NCI-H524 treated with DMSO at 0.1 percent for 48 hours (cell line): ENCODE measurements around the gene TBC1D23.
A peak's percentile ranks its signal among the peaks of the same experiment; 100 is the strongest.
"Not testable (repeated sequence)": the region's sequence is repeated elsewhere in the genome, so short reads cannot be mapped to it uniquely, and the experiment has no call there.

Experiments
- DNase-seq: peaks from one replicate; lab custom pipeline; 2025; lab: John Stamatoyannopoulos, UW

TBC1D23 gene

DNA sequence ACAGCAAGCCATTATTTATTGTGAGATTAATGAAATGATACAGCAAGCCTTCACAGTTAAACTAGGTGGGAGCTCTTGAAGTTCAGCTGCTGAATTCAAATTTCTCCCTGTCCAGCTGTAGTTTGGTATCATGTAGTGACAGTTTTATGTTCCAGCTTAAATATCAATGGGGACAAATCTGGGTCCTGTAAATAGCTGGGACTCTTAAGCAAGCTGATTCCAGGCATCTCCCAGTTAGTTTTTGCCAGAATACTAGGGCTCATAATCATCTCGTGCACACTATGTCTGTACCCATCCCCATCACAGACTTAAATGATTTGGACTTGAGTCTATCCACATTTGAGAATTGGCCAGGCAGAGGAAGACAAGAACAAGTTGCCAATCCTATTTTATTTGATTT lies 45.9 kb downstream of the TBC1D23 start:
- no peak for DNase-seq

DNA sequence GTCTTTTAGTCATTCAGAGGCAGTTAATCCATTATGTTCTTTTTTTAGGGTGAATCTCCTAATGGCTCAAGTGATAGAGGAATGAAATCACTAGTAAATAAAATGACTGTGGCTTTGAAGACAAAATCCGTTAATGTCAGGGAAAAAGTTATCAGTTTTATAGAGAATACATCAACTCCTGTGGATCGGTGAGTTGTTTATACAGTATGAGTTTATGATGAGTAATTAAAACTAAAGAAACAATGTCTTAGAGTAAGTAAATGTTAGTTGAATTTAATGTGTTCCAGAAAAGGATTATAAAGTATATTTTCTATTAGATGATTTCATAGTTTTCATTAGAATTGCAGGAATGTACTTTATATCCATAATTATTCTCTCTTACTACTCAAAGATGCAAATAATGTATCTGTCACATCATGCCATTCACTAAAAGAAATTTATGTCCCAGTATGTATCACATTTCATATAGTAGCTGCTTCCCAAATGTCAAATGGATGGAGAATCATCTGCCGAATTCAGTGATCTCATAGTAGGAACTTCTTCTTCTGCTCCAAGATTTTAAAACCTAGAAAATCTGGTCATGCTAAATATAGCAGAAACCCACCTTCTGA lies 49.7 kb downstream of the TBC1D23 start:
- DNase-seq, result no peak

DNA sequence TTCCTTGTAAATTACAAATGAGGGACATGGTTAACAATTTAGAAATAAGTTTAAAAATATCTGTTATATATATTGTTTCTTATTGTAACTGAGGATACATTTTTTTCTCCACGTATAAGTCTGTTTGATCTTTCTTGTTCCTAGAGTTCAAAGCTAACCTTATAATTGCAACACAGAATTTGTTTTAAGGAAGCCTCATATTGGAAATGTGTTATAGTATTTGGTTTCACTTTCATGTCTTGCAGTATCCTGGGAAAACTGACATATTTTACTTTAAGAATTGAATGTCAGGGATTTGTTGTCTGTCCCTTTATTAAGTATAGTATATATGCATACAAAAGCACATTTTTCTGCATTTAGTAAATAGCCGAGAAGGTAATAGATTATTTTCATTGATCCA lies 50.2 kb downstream of the TBC1D23 start:
- no peak for DNase-seq

- peak; percentile 37 for DNase-seq
Measured at GRCh38 chr3:100316641-100317069, 55.9 kb downstream of the TBC1D23 start.

DNA sequence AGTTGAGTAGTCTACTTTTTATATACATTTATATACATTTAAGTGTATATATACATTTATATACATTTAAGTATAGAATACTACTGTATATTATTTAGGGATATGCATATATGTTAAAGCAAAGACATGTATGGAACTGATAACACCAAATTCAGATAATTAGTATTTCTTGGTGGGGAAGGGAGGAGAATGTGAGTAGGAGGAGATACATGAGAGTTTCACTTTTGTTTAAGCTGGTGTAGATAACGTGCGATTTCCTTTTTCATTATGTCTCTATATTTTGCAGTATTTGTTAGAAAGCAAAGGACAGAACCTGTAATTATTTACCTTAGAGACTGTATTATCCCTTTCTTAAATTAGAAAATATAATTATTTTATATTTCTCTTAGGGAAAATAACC lies 57.1 kb downstream of the TBC1D23 start:
- no peak for DNase-seq

GRCh38 chr3:100319951-100320350 lies 59.2 kb downstream of the TBC1D23 start:
- DNase-seq, result no peak

GRCh38 chr3:100324044-100324443 lies 63.3 kb downstream of the TBC1D23 start:
- DNase-seq, result no peak

GRCh38 chr3:100325827-100326226 lies 65.0 kb downstream of the TBC1D23 start:
- DNase-seq, result no peak

GRCh38 chr3:100327377-100327776 lies 66.6 kb downstream of the TBC1D23 start:
- DNase-seq, result not testable (repeated sequence)

DNA sequence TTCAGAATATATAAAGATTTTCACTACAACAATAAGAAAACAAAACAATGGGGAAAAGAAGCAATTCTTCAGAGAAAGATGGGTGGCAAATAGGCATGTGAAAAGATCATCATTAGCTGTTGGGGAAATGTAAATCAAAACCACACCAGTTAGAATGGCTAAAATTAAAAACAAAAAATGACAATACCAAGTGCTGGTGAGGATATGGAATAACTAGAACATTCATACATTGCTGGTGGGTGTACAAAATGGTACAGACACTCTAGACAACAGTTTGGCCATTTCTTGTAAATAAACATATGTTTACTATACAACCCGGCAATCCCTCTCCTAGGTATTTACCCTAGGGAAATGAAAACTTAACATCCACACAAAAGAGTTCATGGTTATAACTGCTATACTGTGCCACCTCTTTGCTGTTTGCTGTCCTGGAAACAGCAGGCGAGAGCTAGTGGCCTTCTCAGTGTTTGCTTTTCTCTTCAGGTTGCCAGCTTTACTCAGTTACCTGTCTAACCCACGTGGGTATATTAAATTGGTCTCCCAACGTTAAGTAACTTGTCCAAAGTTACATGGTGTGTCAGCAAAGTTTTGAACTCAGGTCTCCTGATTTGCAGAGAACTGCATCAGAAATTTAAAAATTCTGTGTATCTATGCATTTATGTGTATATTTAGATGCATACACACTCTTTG lies 69.2 kb downstream of the TBC1D23 start:
- DNase-seq, result no peak

DNA sequence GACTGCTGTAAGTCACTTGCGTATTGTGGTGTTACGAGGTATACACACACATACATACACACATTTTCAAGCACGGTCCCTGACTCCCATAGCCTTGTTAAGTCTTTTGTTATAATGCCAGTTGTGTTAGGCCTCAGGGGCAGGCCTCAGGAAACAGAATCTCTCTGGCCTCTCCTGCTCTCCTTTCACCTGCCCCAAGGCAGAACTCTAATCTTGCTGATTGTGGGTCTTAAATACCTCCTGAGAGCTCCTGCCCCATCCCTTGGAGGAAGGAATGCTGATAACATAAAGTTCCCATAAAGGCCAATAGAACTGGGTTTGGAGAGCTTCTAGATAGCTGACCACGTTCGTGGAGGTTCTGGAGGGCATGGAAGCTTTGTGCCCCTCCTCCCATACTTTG lies 69.9 kb downstream of the TBC1D23 start:
- DNase-seq, result no peak

DNA sequence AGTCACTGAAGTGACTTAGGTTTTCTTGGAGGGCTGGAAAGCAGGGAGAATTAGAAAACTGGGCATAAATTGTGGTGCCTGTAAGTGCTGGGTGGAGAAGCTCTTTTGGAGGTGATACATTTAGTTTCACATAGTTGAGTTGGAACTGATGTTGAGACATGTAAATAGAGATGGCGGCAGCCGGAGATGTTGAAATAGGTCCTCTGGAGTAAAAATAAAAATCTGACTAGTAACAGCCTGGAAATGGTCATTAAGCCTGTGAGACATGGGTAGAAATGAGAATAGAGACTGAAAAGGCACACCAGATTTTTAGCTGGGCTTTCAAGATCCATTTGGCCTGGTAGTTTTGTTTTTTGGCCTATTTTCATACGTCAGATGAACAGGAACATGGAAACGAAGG lies 70.9 kb downstream of the TBC1D23 start:
- DNase-seq, result no peak

DNA sequence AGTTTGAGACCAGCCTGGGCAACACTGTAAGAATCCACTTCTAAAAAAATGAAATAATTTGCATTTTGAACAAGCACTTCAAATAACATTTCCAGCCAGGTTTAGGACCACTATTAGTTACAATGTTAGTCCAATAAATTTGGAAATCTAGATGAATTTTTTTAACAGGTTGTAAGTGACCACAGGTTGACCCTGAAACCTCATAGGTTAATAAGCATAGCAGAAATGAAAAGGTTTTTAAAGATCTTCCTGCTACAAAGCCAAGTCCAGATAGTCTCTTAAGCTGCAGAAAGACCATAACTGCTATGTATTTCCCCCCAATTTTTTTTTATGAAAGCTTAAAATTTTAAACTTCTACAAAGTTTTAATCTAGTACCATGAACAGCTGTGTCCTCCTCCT lies 72.3 kb downstream of the TBC1D23 start:
- DNase-seq, result no peak

DNA sequence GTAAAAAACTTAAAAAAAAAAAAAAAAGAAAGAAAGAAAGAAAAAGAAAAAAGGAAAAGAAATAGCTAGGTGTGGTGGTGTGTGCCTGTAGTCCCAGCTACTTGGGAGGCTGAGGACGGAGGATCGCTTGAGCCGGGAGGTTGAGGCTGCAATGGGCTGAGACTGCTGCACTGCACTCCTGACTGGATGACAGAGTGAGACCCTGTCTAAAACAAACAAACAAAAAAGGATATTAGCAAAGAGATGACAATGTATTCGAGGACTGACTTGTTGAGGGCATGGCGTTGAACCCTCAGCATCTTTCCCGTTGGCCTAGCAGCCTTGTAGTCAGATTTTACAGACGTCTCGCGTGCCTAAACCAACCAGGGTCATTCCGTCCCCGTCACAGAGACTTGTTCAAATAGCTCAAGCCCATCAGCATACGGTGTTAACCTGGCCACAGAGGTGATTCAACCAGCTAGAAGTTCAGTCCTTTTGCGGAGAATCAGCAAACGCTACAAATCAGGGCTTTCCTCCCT lies 73.2 kb downstream of the TBC1D23 start:
- DNase-seq, result no peak

GRCh38 chr3:100334488-100335351 lies 73.9 kb downstream of the TBC1D23 start, which contains the start of gene NIT2:
NIT2 (plus strand) TSS chr3:100334757; CDS start chr3:100334792, 35 bp downstream.
- peak; percentile 44 for DNase-seq

GRCh38 chr3:100335434-100335833 lies 74.6 kb downstream of the TBC1D23 start:
- no peak for DNase-seq

GRCh38 chr3:100336229-100336628 lies 75.4 kb downstream of the TBC1D23 start:
- DNase-seq, result not testable (repeated sequence)

DNA sequence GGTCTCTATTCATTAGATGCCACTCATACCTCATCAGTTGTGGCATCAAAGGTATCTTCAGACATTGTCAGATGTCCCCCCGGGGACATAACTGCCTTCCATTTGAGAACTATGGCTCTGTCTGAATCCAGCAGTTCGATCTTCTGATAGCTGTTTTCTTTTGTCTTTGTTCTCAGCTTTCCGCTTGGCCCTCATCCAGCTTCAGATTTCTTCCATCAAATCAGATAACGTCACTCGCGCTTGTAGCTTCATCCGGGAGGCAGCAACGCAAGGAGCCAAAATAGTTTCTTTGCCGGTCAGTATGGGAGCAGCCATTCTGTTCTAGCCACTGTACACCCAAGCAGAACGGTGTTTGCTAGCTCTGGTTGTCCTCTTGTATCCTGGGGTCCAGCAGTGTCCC lies 78.1 kb downstream of the TBC1D23 start:
- DNase-seq, result no peak

GRCh38 chr3:100339786-100340185 lies 79.0 kb downstream of the TBC1D23 start:
- DNase-seq, result no peak

DNA sequence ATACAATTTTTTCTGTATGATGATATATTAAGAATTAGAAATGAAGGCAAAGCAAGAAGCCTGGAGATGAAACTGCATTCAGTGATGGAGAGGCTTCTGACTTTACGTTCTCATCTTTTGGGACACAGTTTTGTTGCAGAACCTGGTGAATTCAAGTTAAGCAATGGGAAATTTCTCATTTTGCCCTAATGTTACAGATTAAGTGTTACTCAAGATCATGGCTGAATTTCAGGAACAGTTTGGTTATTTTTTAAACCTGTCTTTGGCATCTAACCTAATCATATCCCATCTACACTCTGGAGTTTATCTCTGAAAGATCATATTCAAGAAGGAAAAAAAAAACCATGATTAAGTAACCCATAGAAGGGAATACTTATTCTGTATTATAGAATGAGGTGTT lies 79.7 kb downstream of the TBC1D23 start:
- DNase-seq, result no peak

- no peak for DNase-seq
Measured at GRCh38 chr3:100348727-100349126, 87.9 kb downstream of the TBC1D23 start.

- DNase-seq, result not testable (repeated sequence)
Measured at GRCh38 chr3:100351770-100352169, 91.0 kb downstream of the TBC1D23 start.
